GM06990 (cell line): ENCODE measurements around the gene EFCAB8.

ENCODE experiments used
- DNase-seq: peaks from one replicate; pipeline ENCODE4 v3.0.0-alpha.2; 2011; ENCODE audit not compliant: insufficient read length; ENCODE audit errors: extremely low read depth
- H3K27me3 ChIP-seq: replicated peaks from 2 replicates; pipeline ENCODE4 v1.6.0; 2011; ENCODE audit warnings: low read length; ENCODE audit not compliant: control insufficient read depth, insufficient read depth
- H3K36me3 ChIP-seq: 2 replicates; pipeline ENCODE4 v1.5.1; 2011; ENCODE audit warnings: low read length; ENCODE audit not compliant: control insufficient read depth, insufficient read depth
- H3K4me3 ChIP-seq: replicated peaks from 2 replicates; pipeline ENCODE4 v1.5.1; 2011; ENCODE audit warnings: low read depth, mild to moderate bottlenecking, control low read depth, low read length
- TF ChIP-seq, protein P1 (sequence below): IDR thresholded peaks from 2 replicates; pipeline ENCODE4 v1.5.1; 2011; ENCODE audit warnings: low read length, control low read depth, mild to moderate bottlenecking, inconsistent platforms; ENCODE audit not compliant: insufficient read depth, poor library complexity, severe bottlenecking

EFCAB8 gene

DNA sequence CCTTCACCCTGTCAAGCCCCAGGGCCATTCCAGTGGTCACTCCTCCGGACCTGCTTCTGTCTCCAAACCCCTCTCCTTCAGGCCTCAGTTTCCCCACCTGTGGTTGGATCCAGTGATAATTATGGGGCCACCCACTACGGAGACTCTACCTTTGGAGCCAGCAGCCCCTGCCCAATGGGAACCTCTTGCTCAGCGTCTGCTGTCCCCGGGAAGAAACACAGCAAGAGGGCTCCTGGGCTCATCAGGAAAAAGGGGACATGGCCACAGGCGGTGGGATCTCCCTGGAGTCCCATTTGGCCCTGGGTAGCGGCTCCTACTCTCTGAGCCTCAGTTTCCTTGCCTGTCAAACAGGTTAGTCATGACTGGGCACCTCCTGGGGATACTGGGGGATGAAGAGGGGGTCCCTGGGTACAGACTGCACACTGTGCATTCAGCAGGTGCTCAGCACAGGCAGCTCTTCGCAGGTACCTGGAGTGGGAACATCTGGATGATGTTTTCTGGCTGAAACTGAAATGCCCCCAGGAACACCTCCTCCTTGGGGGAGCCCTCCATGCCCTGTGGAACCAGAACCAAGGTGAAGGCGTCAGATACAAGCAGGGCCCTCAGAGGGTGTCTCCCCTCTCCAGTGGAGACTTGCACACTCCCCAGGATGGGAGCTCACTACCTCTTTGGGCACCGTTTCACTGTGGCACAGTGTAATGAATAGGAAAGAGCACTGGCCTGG is 126.1 kb downstream of the EFCAB8 start:
- no peak for DNase-seq
- H3K36me3 ChIP-seq = no peaks in the 10 kb centered on the region
- H3K4me3 ChIP-seq = no peak overlapping the region
- TF ChIP-seq, protein P1, sequence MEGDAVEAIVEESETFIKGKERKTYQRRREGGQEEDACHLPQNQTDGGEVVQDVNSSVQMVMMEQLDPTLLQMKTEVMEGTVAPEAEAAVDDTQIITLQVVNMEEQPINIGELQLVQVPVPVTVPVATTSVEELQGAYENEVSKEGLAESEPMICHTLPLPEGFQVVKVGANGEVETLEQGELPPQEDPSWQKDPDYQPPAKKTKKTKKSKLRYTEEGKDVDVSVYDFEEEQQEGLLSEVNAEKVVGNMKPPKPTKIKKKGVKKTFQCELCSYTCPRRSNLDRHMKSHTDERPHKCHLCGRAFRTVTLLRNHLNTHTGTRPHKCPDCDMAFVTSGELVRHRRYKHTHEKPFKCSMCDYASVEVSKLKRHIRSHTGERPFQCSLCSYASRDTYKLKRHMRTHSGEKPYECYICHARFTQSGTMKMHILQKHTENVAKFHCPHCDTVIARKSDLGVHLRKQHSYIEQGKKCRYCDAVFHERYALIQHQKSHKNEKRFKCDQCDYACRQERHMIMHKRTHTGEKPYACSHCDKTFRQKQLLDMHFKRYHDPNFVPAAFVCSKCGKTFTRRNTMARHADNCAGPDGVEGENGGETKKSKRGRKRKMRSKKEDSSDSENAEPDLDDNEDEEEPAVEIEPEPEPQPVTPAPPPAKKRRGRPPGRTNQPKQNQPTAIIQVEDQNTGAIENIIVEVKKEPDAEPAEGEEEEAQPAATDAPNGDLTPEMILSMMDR = no peak
- no peaks in the 10 kb centered on the region; the same call in 1 of the 2 replicates for H3K27me3 ChIP-seq

DNA sequence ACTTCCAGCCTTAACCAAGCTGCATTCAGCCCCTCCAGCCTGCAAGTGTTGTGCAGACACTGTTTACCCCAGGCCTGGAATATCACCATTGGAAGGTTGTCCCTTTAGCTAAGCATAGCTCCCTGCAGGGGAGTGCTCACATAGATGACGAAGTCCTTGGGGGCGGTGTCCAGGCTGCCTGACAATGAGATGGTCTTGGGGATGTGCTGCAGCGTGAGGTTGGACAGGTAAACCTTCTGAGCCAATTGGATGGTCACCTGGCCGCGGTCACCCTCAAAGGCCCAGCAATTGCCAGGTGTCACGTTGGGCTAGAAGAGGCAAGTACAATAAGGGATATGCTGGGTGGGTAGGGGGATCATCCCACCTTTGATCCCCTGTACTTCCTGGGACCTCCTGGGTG is 126.9 kb downstream of the EFCAB8 start:
- DNase-seq = no peak
- H3K27me3 ChIP-seq = no peaks in the 10 kb centered on the region; the same call in 1 of the 2 replicates
- TF ChIP-seq, protein P1 = no peak
- no peak overlapping the region for H3K4me3 ChIP-seq
- no peaks in the 10 kb centered on the region for H3K36me3 ChIP-seq

DNA sequence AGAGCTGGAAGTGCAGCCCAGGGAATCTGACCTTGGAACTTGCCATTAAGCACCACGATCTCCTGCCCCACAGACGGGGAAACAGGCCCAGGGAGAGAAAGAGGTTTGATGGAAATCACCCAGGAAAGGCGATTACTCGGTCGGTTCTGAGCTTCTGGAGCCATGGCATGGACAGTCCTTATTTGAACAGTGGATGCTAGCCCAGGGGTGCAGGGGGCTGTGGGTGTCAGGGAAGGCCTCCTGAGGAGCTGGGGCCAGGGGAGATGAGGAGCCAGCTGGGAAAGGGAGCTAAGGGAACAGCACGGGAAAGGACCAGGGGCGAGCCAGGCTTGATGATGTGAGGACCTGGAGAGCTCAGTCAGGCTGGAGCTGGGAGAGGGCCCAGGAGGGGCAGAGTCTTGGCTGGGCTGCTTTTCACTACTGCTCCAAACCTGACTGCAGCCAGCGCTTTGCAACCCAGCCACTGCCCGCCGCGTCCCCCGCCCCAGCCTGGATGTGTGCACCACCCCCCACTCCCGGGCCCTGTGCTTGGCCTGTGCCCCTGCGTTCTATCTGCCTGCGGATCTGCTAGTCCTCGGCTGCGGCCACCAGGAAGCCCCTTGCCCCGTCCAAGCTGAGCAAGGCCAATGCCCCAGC is 127.7 kb downstream of the EFCAB8 start:
- no peak for DNase-seq
- Histone ChIP-seq H3K36me3 (no peaks in the 10 kb centered on the region), H3K27me3 (no peaks in the 10 kb centered on the region; the same call in 1 of the 2 replicates), H3K4me3 (no peak overlapping the region)
- TF ChIP-seq, protein P1 = no peak

DNA sequence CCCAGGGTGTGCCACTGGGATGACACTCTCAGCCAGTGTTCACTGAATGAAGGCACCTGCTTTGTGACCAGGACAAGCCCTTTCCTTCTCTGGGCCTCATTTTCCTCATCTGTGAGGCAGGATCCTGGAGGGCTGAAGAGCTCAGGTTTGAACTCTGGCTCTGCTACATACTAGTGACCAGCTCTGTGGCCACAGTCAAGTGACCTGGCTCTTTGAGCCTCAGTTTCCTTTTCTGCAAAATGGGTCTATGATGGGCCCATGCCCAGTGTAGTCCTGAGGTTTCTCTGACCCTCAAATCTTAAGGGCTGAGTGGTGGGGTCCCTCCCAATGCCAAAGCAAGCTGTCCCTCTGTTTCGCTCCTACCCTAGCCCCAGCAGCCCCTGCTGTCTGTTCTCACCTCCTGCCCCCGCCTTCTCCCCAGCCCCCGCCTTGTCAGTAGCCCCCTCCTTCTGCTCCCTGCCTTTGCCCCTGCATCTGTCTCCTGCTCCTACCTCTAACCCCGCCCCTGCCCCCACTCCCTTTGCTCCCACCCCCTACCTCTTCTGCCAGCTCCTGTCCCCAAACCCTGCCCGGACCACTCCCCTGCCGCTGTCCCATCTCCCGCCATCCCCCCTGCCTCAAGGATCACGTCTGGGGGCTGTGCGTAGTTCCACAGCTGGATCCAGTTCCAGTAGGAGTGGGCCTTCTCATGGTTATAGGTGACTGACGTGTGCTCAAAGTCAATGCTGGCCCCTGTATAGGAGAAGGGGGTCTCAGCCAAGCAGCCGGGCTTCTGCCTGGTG is 128.5 kb downstream of the EFCAB8 start:
- no peak for DNase-seq
- Histone ChIP-seq H3K27me3 (no peaks in the 10 kb centered on the region; the same call in 1 of the 2 replicates), H3K36me3 (no peaks in the 10 kb centered on the region), H3K4me3 (no peak overlapping the region)
- TF ChIP-seq, protein P1 = no peak

DNA sequence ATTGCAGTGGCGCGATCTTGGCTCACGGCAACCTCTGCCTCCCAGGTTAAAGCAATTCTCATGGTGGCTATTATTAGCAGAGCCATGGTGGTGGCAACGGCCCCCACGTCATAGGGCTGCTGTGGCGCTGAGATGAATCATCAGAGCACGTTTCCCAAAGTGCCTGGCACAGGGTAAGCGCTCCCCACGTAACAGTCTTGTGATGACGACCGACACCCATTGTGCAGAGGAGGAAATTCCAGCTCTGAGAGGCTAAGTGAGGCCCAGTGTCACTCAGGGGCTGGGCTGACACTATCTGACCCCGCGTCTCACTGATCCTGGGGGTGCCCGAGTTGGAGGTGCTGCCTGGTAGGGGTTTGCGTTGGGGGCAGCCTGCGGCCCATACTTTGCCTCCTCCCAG is 129.3 kb downstream of the EFCAB8 start:
- no peaks in the 10 kb centered on the region; the same call in 1 of the 2 replicates for H3K27me3 ChIP-seq
- TF ChIP-seq, protein P1 = no peak
- H3K36me3 ChIP-seq = no peaks in the 10 kb centered on the region
- DNase-seq = no peak
- no peak overlapping the region for H3K4me3 ChIP-seq
